HL-60 (cell line): ENCODE measurements around the gene FAT1.
"Not testable (repeated sequence)": the region's sequence is repeated elsewhere in the genome, so short reads cannot be mapped to it uniquely, and the experiment has no call there.

Experiments
- DNase-seq, 2 experiments: peaks; one replicate each; pipeline ENCODE4 v3.0.0-alpha.2; 2010 to 2020; ENCODE audit warnings: low read depth in 1 of 2, low spot score in 1 of 2
- H3K27ac ChIP-seq: fragments of 250-450 bp; sonication (Bioruptor Pico); replicated peaks from 2 replicates; pipeline ENCODE4 v1.5.1; 2020; ENCODE audit warnings: mild to moderate bottlenecking, moderate library complexity
- H3K27me3 ChIP-seq: fragments of 250-450 bp; sonication (Bioruptor Pico); 2 replicates; pipeline ENCODE4 v1.5.1; 2021; ENCODE audit warnings: mild to moderate bottlenecking, moderate library complexity; ENCODE audit not compliant: insufficient read depth, poor library complexity, severe bottlenecking
- H3K4me3 ChIP-seq: replicated peaks from 2 replicates; pipeline ENCODE4 v1.5.1; 2011; ENCODE audit warnings: mild to moderate bottlenecking, control low read depth, low read length; ENCODE audit not compliant: insufficient read depth
- GABPA ChIP-seq: IDR thresholded peaks from 2 replicates; pipeline ENCODE4 v1.6.1; 2012; ENCODE audit warnings: low read depth
- POLR2AphosphoS5 ChIP-seq: IDR thresholded peaks from 2 replicates; pipeline ENCODE4 v1.6.1; 2012; ENCODE audit warnings: low read depth
- REST ChIP-seq: IDR thresholded peaks from 2 replicates; pipeline ENCODE4 v1.6.1; 2012; ENCODE audit warnings: low read depth; ENCODE audit not compliant: insufficient replicate concordance
- SPI1 ChIP-seq: IDR thresholded peaks from 2 replicates; pipeline ENCODE4 v1.6.1; 2012; ENCODE audit warnings: low read depth, mild to moderate bottlenecking, borderline replicate concordance
- TF ChIP-seq, protein P1 (sequence below): IDR thresholded peaks from one replicate; pipeline ENCODE4 v1.5.1; 2011; ENCODE audit warnings: low read length, control low read depth, inconsistent platforms; ENCODE audit not compliant: insufficient read depth

FAT1 gene

DNA sequence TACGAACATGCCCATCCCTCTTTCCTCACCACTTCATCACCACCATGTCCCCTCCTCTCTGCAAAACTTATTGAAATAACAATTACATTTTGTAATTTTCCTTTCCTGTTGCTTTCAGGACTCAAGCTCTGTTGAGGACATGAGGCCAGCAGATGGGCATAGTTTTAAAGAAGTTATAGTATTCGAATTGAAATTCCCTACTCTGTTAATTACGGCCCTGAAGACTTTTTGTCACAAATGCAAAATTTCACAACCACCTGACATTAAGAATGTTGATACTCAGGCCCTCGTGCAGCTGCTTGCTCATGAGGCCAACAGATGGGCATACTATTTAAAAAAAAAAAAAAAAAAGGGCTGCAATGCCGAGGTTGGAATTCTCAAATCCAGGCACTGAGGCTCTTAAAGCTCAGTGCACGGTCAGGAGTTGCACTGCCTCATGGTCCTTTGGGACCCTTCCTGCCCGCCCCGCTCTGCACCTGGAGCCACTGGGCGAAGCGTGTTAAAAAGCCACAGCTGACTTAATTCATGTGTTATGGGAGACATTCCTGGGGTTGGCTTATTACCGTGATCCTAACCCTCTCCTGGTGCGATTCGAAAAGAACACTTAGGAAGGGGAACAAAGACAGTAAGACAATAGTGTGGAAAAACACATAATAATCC is 34.2 kb upstream of the FAT1 start:
- no peak for DNase-seq
- TF ChIP-seq REST: no peak
- no peak for TF ChIP-seq GABPA
- no peak for TF ChIP-seq POLR2AphosphoS5
- TF ChIP-seq SPI1: no peak
- TF ChIP-seq, protein P1, sequence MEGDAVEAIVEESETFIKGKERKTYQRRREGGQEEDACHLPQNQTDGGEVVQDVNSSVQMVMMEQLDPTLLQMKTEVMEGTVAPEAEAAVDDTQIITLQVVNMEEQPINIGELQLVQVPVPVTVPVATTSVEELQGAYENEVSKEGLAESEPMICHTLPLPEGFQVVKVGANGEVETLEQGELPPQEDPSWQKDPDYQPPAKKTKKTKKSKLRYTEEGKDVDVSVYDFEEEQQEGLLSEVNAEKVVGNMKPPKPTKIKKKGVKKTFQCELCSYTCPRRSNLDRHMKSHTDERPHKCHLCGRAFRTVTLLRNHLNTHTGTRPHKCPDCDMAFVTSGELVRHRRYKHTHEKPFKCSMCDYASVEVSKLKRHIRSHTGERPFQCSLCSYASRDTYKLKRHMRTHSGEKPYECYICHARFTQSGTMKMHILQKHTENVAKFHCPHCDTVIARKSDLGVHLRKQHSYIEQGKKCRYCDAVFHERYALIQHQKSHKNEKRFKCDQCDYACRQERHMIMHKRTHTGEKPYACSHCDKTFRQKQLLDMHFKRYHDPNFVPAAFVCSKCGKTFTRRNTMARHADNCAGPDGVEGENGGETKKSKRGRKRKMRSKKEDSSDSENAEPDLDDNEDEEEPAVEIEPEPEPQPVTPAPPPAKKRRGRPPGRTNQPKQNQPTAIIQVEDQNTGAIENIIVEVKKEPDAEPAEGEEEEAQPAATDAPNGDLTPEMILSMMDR: no peak
- H3K4me3 ChIP-seq: no peak overlapping the region
- no peaks in the 10 kb centered on the region for H3K27me3 ChIP-seq
- H3K27ac ChIP-seq: no peak overlapping the region

GRCh38 chr4:186756550-186756949 is 32.9 kb upstream of the FAT1 start:
- H3K27me3 ChIP-seq, H3K27ac ChIP-seq, H3K4me3 ChIP-seq, DNase-seq: not testable (repeated sequence)

DNA sequence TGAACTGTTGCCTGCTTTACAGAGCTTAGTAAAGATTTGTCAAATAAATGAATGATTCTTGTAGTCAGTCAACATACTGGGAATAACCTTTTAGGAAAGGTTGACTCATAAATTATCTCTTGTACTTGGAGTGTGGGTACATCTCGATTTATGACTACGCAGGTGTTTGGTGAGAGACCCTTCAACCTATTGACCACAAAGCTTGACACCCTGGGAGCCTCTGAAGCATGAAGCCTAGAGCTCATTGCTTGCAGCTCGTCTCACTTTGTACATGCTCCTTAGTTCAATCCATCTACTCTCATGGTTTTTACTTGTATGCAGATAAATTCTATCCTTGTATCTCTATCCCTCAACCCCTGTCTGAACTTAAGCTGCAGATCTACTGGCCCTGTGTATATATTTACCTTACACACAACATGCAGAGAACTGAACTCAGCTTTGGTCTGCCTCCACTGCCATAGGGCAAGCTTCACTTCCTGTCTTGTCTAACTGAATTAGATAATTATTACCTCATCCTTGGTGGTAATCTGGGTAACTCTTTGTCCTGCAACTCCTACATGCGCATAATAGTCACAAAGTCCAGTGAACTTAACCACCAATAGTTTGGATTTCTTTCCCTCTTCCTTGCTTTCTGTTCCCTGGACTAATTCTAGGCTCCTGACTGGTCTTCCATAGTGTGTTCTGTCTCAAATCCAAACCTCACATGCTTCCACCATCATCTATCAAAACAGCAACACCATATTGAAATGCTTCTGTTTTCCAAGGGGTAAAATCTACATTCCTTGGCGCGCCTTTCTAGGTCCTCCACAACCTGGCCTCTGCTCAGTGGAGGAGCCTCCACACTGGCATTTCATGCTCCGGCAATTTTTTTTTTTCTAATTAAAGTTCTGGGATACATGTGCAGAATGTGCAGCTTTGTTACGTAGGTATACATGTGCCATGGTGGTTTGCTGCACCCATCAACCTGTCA is 32.2 kb upstream of the FAT1 start:
- TF ChIP-seq SPI1 (no peak), REST (no peak), GABPA (no peak), POLR2AphosphoS5 (no peak)
- TF ChIP-seq, protein P1: no peak
- H3K27ac ChIP-seq: no peak overlapping the region
- no peak for DNase-seq
- no peak overlapping the region for H3K4me3 ChIP-seq
- H3K27me3 ChIP-seq: no peaks in the 10 kb centered on the region

DNA sequence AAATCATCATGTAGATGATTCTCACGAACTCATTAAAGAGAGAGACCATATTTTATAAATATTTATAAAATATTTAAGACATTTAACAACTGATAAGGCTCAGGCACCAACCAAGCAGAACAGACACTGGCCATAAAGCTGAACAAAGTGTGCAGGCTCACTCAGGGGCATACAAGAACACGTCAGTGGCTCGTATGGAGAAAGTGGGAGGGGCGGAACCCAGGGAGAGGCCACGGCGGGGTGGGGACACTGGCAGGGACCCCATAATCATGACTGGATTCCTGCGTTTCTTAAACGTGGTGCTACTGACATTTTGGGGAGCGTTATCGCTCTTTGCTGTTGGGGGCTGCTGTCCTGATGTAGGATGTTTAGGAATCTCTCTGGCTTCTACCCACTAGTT is 31.3 kb upstream of the FAT1 start:
- H3K27me3 ChIP-seq: no peaks in the 10 kb centered on the region
- TF ChIP-seq SPI1: no peak
- no peak for TF ChIP-seq REST
- TF ChIP-seq POLR2AphosphoS5: no peak
- TF ChIP-seq GABPA: no peak
- TF ChIP-seq, protein P1: no peak
- H3K27ac ChIP-seq: no peak overlapping the region
- no peak overlapping the region for H3K4me3 ChIP-seq
- DNase-seq: no peak
